Bronchial epithelial cell (primary cell): ENCODE results near the gene CUBN. TPM values are rescaled to one million over a fixed set of nuclear protein-coding genes. Genes with fewer than 3 reads are reported as not detected.

ENCODE experiments used
- DNase-seq: peaks from one replicate; pipeline ENCODE4 v3.0.0-alpha.2; 2010; ENCODE audit warnings: low read depth
- FAIRE-seq: peaks from 2 replicates; lab custom pipeline; 2011; peaks lifted over from hg19 to GRCh38; lab: Jason Lieb, UNC
- H3K27me3 ChIP-seq: 2 replicates; pipeline ENCODE4 v1.5.1; 2011; ENCODE audit warnings: low read length; ENCODE audit not compliant: control insufficient read depth, insufficient read depth
- H3K36me3 ChIP-seq: 2 replicates; pipeline ENCODE4 v1.5.1; 2011; ENCODE audit warnings: low read length; ENCODE audit not compliant: control insufficient read depth, insufficient read depth
- H3K4me3 ChIP-seq: 2 replicates; pipeline ENCODE4 v1.5.1; 2011; ENCODE audit warnings: mild to moderate bottlenecking, low read depth, low read length, control low read depth
- total RNA-seq: library from RNA; depleted of rRNA; stranded (reverse); fragments of >200 nt; gene quantifications from 2 replicates; pipeline ENCODE4 v1.2.1, GENCODE V29; 2014
- TF ChIP-seq, protein P1 (sequence below): IDR thresholded peaks from 2 replicates; pipeline ENCODE4 v1.5.1; 2011; ENCODE audit warnings: mild to moderate bottlenecking, moderate library complexity, low read length, control low read depth, inconsistent platforms; ENCODE audit not compliant: insufficient read depth, severe bottlenecking

The CUBN gene
- total RNA-seq, 1 donor from 2014 or later = 0.53 TPM

DNA sequence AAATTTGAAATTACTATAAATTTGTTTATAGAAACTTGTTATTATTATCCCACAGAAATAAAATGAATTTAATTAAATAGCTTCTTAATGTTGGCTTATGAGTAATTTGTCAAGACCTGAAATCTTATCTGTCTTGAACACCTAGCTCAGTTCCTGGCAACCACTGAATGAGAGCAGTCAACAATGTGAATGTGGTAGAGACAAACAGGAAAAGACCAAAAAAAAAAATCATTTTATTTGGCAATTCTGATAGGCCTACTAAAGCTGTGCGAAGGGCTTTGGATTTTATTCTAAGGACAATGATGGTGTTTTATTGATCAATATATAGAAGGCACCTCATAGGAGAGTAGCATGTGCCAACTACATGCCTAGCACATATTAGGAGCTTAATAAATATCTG, 184.6 kb downstream of the CUBN start:
- Histone ChIP-seq H3K4me3 (no peak overlapping the region), H3K27me3 (no peaks in the 10 kb centered on the region), H3K36me3 (no peaks in the 10 kb centered on the region)
- FAIRE-seq = no peak
- DNase-seq = no peak
- TF ChIP-seq, protein P1, sequence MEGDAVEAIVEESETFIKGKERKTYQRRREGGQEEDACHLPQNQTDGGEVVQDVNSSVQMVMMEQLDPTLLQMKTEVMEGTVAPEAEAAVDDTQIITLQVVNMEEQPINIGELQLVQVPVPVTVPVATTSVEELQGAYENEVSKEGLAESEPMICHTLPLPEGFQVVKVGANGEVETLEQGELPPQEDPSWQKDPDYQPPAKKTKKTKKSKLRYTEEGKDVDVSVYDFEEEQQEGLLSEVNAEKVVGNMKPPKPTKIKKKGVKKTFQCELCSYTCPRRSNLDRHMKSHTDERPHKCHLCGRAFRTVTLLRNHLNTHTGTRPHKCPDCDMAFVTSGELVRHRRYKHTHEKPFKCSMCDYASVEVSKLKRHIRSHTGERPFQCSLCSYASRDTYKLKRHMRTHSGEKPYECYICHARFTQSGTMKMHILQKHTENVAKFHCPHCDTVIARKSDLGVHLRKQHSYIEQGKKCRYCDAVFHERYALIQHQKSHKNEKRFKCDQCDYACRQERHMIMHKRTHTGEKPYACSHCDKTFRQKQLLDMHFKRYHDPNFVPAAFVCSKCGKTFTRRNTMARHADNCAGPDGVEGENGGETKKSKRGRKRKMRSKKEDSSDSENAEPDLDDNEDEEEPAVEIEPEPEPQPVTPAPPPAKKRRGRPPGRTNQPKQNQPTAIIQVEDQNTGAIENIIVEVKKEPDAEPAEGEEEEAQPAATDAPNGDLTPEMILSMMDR = no peak

- H3K27me3 ChIP-seq = no peaks in the 10 kb centered on the region
- DNase-seq (no peak), FAIRE-seq (no peak)
- TF ChIP-seq, protein P1 = no peak
- no peaks in the 10 kb centered on the region for H3K36me3 ChIP-seq
- no peak overlapping the region for H3K4me3 ChIP-seq
These were observed 185.2 kb downstream of the CUBN start for GRCh38 chr10:16944402-16944801.

GRCh38 chr10:16943295-16944285, 186.0 kb downstream of the CUBN start:
- H3K36me3 ChIP-seq = no peaks in the 10 kb centered on the region
- TF ChIP-seq, protein P1 = no peak
- H3K4me3 ChIP-seq = no peak overlapping the region
- H3K27me3 ChIP-seq = no peaks in the 10 kb centered on the region
- no peak for FAIRE-seq
- DNase-seq = no peak

DNA sequence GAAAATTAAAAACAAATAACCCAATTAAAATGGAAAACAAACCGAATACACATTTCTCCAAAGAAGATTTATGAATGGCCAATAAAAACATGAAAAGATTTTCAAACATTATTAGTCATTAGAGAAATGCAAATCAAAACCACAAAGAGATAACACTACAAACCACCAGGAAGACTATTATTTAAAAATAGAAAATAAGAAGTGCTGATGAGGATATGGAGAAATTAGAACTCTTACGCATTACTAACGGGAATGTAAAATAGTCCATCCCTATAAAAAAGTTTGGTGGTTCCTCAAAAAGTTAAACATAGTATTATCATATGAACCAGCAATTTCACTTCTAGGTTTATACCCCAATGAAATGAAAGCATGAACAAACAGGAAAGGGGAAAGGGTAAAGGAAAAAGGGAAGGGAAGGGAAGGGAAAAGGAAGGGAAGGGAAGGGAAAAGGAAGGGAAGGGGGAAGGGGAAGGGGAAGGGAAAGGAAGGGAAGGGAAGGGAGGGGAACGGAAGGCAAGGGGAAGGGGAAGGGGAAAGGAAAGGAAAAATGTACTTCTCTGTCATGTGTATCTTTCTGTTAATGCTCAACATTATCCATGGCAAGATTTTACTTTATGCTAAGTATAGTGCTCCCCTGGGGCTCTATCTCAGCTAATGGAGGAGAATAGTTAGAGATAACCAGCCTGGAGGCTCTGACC, 187.1 kb downstream of the CUBN start:
- FAIRE-seq = no peak

GRCh38 chr10:16941870-16942269, 187.7 kb downstream of the CUBN start:
- FAIRE-seq (no peak), DNase-seq (peak; percentile 31)
- no peaks in the 10 kb centered on the region for H3K27me3 ChIP-seq
- TF ChIP-seq, protein P1 = no peak
- H3K4me3 ChIP-seq = no peak overlapping the region
- no peaks in the 10 kb centered on the region for H3K36me3 ChIP-seq

More for the DNA sequence above, 187.1 kb downstream of the CUBN start:
- DNase-seq = no peak
- no peaks in the 10 kb centered on the region for H3K27me3 ChIP-seq
- TF ChIP-seq, protein P1 = no peak
- no peaks in the 10 kb centered on the region for H3K36me3 ChIP-seq
- H3K4me3 ChIP-seq = no peak overlapping the region
